SK-N-SH (cell line): ENCODE measurements around the gene FAXDC2.

Experiments
- CTCF ChIP-seq: fragments of 200-600 bp; sonication (generic); IDR thresholded peaks from 2 replicates; pipeline ENCODE4 v1.6.1; 2017; ENCODE audit warnings: antibody characterized with exemption, mild to moderate bottlenecking, moderate library complexity
- FOXJ3 ChIP-seq: sonication (generic); formaldehyde crosslinking; IDR thresholded peaks from 2 replicates; pipeline ENCODE4 v1.5.1; 2020; ENCODE audit warnings: mild to moderate bottlenecking, missing genetic modification reagents

GRCh38 chr5:154842689-154843530 is 7.5 kb downstream of the FAXDC2 start:
- TF ChIP-seq FOXJ3 (no peak), CTCF (no peak)
